LNCAP (cell line): ENCODE results near the gene C20orf144.

Source experiments
- TF ChIP-seq, protein P1 (sequence below): fragments of 450-650 bp; IDR thresholded peaks from 2 replicates; pipeline ENCODE4 v1.5.1; 2017; ENCODE audit warnings: mild to moderate bottlenecking

The C20orf144 gene

DNA sequence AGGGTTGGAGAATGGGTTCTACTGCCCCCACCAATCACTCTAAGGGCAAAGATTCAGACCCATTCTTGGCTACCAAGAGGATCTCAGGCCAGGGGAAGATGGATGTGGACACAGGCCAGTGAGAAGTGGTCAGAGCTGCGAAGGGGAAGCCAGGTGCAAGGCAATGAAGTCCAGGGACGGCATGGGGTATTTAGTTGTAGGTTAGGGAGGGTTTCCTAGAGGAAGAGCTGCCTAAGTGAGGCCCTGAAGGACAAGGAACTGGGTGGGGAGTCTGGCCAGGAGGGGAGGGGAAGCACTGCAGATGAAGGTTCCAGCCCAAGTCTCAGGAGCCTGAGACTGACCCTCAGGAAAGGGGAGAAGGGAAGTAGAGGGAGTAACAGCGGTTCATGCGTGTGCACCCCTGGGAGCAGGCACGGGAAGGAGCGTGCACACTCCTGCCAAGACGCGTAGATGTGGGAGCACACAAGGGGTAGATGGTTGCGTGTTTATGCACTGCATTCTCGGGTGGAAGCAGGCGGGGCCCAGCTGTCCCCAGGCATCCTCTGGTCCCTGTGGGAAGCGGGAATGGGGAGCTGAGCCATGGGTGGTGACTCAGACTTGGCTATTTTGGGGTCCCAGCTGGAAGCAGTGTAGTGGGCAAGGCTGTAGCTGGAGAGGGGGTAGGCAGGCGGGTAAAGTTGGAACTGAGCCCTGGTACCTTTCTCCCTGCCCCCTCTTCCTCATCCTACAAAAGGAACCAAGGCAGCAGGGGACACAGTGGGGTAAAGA, 7.9 kb downstream of the C20orf144 start:
- TF ChIP-seq, protein P1, sequence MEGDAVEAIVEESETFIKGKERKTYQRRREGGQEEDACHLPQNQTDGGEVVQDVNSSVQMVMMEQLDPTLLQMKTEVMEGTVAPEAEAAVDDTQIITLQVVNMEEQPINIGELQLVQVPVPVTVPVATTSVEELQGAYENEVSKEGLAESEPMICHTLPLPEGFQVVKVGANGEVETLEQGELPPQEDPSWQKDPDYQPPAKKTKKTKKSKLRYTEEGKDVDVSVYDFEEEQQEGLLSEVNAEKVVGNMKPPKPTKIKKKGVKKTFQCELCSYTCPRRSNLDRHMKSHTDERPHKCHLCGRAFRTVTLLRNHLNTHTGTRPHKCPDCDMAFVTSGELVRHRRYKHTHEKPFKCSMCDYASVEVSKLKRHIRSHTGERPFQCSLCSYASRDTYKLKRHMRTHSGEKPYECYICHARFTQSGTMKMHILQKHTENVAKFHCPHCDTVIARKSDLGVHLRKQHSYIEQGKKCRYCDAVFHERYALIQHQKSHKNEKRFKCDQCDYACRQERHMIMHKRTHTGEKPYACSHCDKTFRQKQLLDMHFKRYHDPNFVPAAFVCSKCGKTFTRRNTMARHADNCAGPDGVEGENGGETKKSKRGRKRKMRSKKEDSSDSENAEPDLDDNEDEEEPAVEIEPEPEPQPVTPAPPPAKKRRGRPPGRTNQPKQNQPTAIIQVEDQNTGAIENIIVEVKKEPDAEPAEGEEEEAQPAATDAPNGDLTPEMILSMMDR: no peak

DNA sequence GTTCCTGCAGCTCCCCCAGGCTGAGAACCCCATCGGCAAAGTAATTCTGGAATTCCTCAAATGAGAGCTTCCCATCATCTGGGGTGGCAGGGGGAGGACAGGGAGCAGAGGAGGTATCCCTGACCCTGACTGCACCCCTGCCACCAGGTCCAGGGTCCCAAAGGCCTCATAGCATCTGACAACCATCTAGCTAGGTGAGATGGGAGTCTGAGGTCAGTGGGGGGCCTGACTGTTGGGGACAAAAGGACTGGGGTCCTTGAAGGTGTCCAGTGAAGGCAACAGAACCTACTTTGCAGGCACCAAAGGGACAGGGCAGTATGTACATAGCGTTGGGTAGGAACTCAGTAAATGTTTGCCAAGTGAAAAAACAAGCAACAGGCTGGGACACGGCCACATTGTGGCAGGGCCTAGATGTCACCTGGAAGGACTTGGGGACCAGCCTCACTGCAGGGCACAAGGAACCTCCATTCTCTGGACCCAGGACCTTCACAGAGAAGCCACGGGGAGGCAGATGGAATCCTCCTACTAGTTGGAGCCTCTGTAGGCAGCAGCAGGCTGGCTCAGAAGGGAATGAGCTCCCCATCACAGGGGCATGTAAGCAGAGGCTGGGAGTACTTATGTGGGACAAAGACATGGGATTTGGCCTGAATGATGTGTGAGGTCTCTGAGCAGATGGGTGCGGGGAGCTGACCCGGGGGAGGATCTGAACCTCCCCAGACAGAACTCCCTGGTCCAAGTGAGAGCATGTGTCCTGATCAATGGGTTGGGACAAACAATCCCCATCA, 8.8 kb downstream of the C20orf144 start:
- TF ChIP-seq, protein P1: no peak

DNA sequence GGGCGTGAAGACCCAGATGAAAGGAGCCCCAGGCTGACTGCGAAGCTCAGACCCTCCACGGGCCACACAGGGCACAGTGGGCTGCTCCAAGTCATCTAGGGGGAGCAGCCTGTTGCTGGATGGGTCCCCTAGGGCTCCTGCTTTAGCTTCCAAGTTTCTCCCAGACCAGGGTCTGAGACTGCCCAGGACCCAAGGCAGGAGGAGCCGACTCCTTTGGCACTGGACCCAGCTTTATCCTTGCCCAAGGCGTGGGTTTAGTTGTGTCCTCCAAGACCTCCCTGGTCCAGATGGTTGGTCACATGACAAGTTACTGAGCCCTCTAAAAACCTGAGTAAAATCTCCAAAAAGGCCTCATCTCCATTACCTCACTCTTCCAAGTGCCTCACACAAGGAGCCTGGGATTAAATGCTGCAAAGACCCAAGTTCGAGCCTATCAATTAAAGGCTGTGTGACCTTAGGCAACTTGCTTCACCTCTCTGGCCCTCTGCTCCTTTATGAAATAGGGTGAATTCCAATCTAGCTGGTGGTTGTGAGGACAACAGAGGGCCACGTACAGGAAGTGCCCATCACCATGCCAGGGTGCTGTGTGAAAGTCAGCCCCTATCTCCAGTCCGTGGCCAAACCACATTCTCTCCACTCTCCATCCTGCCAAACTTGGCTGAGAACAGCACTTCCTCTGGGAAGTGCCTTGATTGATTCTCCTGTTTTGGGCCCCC, 9.6 kb downstream of the C20orf144 start:
- TF ChIP-seq, protein P1: no peak

DNA sequence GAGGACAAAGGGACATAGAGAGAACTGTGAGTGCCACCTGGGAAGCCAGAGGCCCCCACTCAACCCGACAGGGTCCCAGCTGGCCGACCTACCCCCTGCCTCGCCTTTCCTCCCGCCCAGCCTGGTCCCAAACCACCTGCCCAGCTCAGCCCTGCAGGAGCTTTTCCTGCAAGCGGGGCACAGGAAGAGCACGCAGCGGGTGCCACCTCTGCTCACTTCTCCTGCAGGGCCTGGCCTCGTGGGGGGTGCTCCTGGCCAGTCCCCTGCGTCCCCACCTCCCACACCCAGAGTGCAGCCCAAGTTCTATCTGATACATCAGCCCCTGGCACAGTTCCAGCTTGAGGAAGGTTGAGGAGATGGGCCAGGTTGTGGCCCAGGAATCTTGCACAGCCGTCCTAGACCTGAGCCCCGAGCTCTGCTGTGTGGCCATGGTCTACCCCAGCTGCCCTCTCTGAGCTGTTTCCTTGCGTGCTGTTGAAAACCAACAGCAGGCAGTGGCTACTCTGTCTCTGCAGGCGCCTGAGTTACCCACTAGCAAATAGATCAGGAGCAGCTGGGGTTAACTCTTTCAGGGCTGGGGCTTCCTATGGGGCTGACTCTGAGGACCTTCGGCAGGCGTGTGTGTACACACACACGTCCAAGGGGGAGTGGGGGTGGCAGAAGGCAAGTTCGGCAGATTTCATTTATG, 10.4 kb downstream of the C20orf144 start:
- TF ChIP-seq, protein P1: no peak

DNA sequence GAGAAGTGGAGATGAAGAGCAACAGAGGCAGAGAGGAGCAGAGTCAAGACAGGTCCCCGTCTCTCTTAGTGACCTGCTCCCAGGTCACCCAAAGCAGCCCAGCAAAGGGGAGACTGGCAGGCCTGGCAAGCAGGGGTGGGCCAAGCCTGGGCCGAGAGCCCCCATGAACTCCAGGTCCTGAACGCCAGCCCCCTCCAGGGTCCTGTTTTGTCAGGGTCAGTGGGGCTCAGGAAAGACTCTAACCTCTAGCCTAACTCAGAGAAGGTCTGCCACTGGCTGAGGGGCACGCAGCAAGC, 10.9 kb downstream of the C20orf144 start:
- TF ChIP-seq, protein P1: no peak

DNA sequence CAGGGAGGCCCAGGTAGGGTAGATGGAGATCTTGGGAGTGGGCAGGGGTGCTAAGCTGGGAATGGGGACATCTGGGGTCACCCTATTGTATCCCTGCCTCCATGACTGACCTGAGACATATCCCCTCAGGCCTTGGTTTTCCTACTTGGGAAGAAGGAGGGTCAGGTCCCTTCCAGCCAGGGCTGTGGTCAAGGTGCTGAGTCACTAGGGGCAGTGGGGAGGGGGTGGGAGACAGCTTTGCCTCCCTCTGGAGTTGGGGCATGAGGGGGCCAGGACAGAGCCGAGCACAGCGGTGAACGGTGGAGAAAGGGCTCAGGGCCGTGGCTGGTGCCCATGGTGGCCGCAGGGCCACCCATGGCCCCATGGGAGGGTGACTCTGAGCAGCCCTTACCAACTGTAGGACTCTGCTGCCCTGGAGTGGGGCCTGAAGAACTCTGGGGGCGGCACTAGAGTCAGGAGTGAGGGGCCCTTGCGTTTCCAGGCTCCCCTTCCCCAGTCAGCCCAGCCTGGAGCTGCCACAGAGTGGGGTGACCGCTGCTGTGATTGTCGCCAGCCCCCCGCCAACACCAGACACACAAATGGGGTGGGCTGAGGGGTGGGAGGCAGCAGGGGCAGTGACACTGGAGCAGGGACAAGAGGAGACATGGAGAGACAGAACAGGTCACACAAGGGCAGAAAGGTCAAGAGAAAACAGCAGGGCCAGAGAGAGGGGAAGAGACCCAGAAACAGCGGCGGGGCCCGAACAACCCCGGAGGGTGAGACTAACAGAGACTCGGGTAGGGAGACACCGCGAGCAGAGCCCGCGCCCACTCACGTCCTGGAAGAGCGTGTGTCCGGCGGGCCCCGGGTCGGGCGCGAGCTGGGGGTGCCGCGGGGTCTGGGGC, 11.5 kb downstream of the C20orf144 start:
- TF ChIP-seq, protein P1: no peak
